Activated CD8-positive, alpha-beta memory T cell treated with anti-CD3 and anti-CD28 coated beads for 1 hour (primary cell): ENCODE data around the gene PALLD.
A peak's percentile ranks its signal among the peaks of the same experiment; 100 is the strongest.
"Not testable (repeated sequence)": the region's sequence is repeated elsewhere in the genome, so short reads cannot be mapped to it uniquely, and the experiment has no call there.

Source experiments
- DNase-seq, 2 donors: peaks; one replicate each; pipeline ENCODE4 v3.0.0-alpha.2; 2020; ENCODE audit warnings: low read depth in 1 of 2; ENCODE audit errors: extremely low read depth in 1 of 2

Gene PALLD

GRCh38 chr4:168490711-168491110 lies 6.1 kb upstream of the PALLD start:
- DNase-seq: no peak

- no peak for DNase-seq
These were observed 5.3 kb upstream of the PALLD start for GRCh38 chr4:168491563-168491962.

- no peak for DNase-seq
These were observed 1.4 kb downstream of the PALLD start for GRCh38 chr4:168498251-168498650.

GRCh38 chr4:168499241-168499640 lies 2.4 kb downstream of the PALLD start:
- no peak for DNase-seq

GRCh38 chr4:168501407-168501806 lies 4.6 kb downstream of the PALLD start:
- no peak for DNase-seq

- DNase-seq: no peak
These were observed 6.0 kb downstream of the PALLD start for GRCh38 chr4:168502861-168503260.

- DNase-seq: no peak
These were observed 7.0 kb downstream of the PALLD start for GRCh38 chr4:168503652-168504362.

- DNase-seq: no peak
These were observed 7.7 kb downstream of the PALLD start for GRCh38 chr4:168504526-168504925.

- DNase-seq: no peak
These were observed 9.2 kb downstream of the PALLD start for GRCh38 chr4:168506014-168506413.

GRCh38 chr4:168507178-168507815 lies 10.4 kb downstream of the PALLD start:
- DNase-seq: no peak

- no peak for DNase-seq
These were observed 11.8 kb downstream of the PALLD start for GRCh38 chr4:168508683-168509082.

GRCh38 chr4:168509786-168510185 lies 12.9 kb downstream of the PALLD start:
- DNase-seq: no peak

GRCh38 chr4:168511780-168512489 lies 15.1 kb downstream of the PALLD start:
- peak; percentile 18 to 39 for DNase-seq

GRCh38 chr4:168513826-168514225 lies 17.0 kb downstream of the PALLD start:
- DNase-seq: not testable (repeated sequence)

GRCh38 chr4:168514249-168514852 lies 17.5 kb downstream of the PALLD start:
- DNase-seq: no peak

- no peak for DNase-seq
These were observed 18.6 kb downstream of the PALLD start for GRCh38 chr4:168515222-168516011.

GRCh38 chr4:168516841-168517240 lies 20.0 kb downstream of the PALLD start:
- DNase-seq: no peak

- DNase-seq: no peak
These were observed 22.7 kb downstream of the PALLD start for GRCh38 chr4:168519576-168519975.

GRCh38 chr4:168521721-168522120 lies 24.9 kb downstream of the PALLD start:
- DNase-seq: no peak

- no peak for DNase-seq
These were observed 25.5 kb downstream of the PALLD start for GRCh38 chr4:168522356-168522755.
